GM23338 (cell line): ENCODE measurements around the gene MAP4K3. TPM values are rescaled to one million over a fixed set of nuclear protein-coding genes. Genes with fewer than 3 reads are reported as not detected.

Experiments used
- ATAC-seq: fragments of 200-7000 bp; cut with Tn5 transposase; 3 replicates; pipeline ENCODE4 v1.9.1; 2020
- DNase-seq: peaks from one replicate; pipeline ENCODE4 v3.0.0-alpha.2; 2015; ENCODE audit warnings: low spot score
- H2AFZ ChIP-seq: fragments of 200-600 bp; sonication (generic); 2 replicates; pipeline ENCODE4 v1.8.0; 2016; ENCODE audit warnings: antibody characterized with exemption, mild to moderate bottlenecking, moderate library complexity
- H3F3A ChIP-seq: fragments of 200-600 bp; sonication (generic); replicated peaks from 2 replicates; pipeline ENCODE4 v1.8.0; 2017; ENCODE audit warnings: antibody characterized with exemption, mixed run types, low read depth
- H3K27ac ChIP-seq: fragments of 200-600 bp; sonication (generic); 2 replicates; pipeline ENCODE4 v1.6.1; 2016; ENCODE audit warnings: low read depth
- H3K27me3 ChIP-seq: fragments of 200-600 bp; sonication (generic); 2 replicates; pipeline ENCODE4 v1.8.0; 2016; ENCODE audit warnings: mild to moderate bottlenecking, mixed run types, moderate library complexity; ENCODE audit not compliant: insufficient read depth
- H3K36me3 ChIP-seq: fragments of 200-600 bp; sonication (generic); 2 replicates; pipeline ENCODE4 v1.8.0; 2016; ENCODE audit warnings: mild to moderate bottlenecking; ENCODE audit not compliant: insufficient read depth
- H3K4me1 ChIP-seq: fragments of 200-600 bp; sonication (generic); 2 replicates; pipeline ENCODE4 v1.8.0; 2016; ENCODE audit warnings: mild to moderate bottlenecking, moderate library complexity; ENCODE audit not compliant: insufficient read depth
- H3K4me2 ChIP-seq: fragments of 200-600 bp; sonication (generic); 2 replicates; pipeline ENCODE4 v1.7.1; 2017; ENCODE audit warnings: mixed run types
- H3K4me3 ChIP-seq: fragments of 200-600 bp; sonication (generic); 2 replicates; pipeline ENCODE4 v1.6.1; 2016; ENCODE audit warnings: mixed run types
- H3K79me2 ChIP-seq: fragments of 200-600 bp; sonication (generic); replicated peaks from 2 replicates; pipeline ENCODE4 v1.8.0; 2017; ENCODE audit warnings: mild to moderate bottlenecking; ENCODE audit not compliant: insufficient read depth
- H3K9me2 ChIP-seq: fragments of 200-600 bp; sonication (generic); 2 replicates; pipeline ENCODE4 v1.8.0; 2017; ENCODE audit not compliant: insufficient read depth
- H4K20me1 ChIP-seq: fragments of 200-600 bp; sonication (generic); replicated peaks from 2 replicates; pipeline ENCODE4 v1.8.0; 2017; ENCODE audit warnings: mild to moderate bottlenecking; ENCODE audit not compliant: insufficient read depth
- H3K27ac Mint-ChIP-seq: 2 replicates; pipeline ENCODE4 v1.8.0; 2020; ENCODE audit warnings: inconsistent platforms, mild to moderate bottlenecking, moderate library complexity, mixed read lengths
- H3K27me3 Mint-ChIP-seq: 3 replicates; pipeline ENCODE4 v1.8.0; 2022; ENCODE audit warnings: low read depth, mild to moderate bottlenecking, moderate library complexity, mixed read lengths, inconsistent platforms; ENCODE audit not compliant: insufficient read depth, poor library complexity
- H3K36me3 Mint-ChIP-seq: 3 replicates; pipeline ENCODE4 v1.8.0; 2021; ENCODE audit warnings: low read depth, mild to moderate bottlenecking, inconsistent platforms, moderate library complexity, mixed read lengths
- H3K4me1 Mint-ChIP-seq: 3 replicates; pipeline ENCODE4 v1.8.0; 2020; ENCODE audit warnings: mild to moderate bottlenecking, inconsistent platforms, mixed read lengths
- H3K4me3 Mint-ChIP-seq: 3 replicates; pipeline ENCODE4 v1.8.0; 2021; ENCODE audit warnings: moderate library complexity, mild to moderate bottlenecking, inconsistent platforms, mixed read lengths
- H3K9me3 Mint-ChIP-seq: 3 replicates; pipeline ENCODE4 v1.8.0; 2020; ENCODE audit warnings: moderate library complexity, mild to moderate bottlenecking, inconsistent platforms, mixed read lengths
- CREB1 ChIP-seq: fragments of 250-450 bp; sonication (Bioruptor Pico); IDR thresholded peaks from 2 replicates; pipeline ENCODE4 v1.5.0; 2020; ENCODE audit warnings: low read depth, mild to moderate bottlenecking, moderate library complexity
- CTCF ChIP-seq, 2 experiments: fragments of 200-600 bp in 1 of 2; sonication (generic) in 1 of 2; conservative IDR thresholded peaks; 2 replicates each; pipeline versions ENCODE4 v1.5.1 to v1.6.1; 2016 to 2017; ENCODE audit warnings: antibody characterized with exemption in 2 of 2, low read depth in 2 of 2, mild to moderate bottlenecking in 2 of 2, moderate library complexity in 1 of 2
- ETS1 ChIP-seq: IDR thresholded peaks from 2 replicates; pipeline ENCODE4 v1.6.1; 2016; ENCODE audit warnings: antibody characterized with exemption
- EZH2 ChIP-seq: fragments of 200-600 bp; sonication (generic); IDR thresholded peaks from one replicate; pipeline ENCODE4 v1.8.0; 2017; ENCODE audit warnings: antibody characterized with exemption, mild to moderate bottlenecking, low read depth; ENCODE audit not compliant: unreplicated experiment
- EZH2phosphoT487 ChIP-seq: fragments of 200-600 bp; sonication (generic); IDR thresholded peaks from one replicate; pipeline ENCODE4 v1.8.1; 2018; ENCODE audit warnings: antibody characterized with exemption; ENCODE audit not compliant: unreplicated experiment
- JUNB ChIP-seq: IDR thresholded peaks from one replicate; pipeline ENCODE4 v1.6.1; 2016; ENCODE audit warnings: antibody characterized with exemption; ENCODE audit not compliant: unreplicated experiment
- NANOG ChIP-seq: IDR thresholded peaks from 2 replicates; pipeline ENCODE4 v1.6.1; 2016; ENCODE audit warnings: antibody characterized with exemption, borderline replicate concordance
- POLR2AphosphoS5 ChIP-seq: IDR thresholded peaks from 2 replicates; pipeline ENCODE4 v1.6.1; 2016; ENCODE audit warnings: antibody characterized with exemption, low read depth
- REST ChIP-seq: IDR thresholded peaks from one replicate; pipeline ENCODE4 v1.6.1; 2018; ENCODE audit warnings: antibody characterized with exemption; ENCODE audit not compliant: unreplicated experiment
- STAT1 ChIP-seq: IDR thresholded peaks from one replicate; pipeline ENCODE4 v1.6.1; 2016; ENCODE audit warnings: antibody characterized with exemption; ENCODE audit not compliant: unreplicated experiment
- ZNF331 ChIP-seq: fragments of 250-450 bp; sonication (Bioruptor Pico); IDR thresholded peaks from 2 replicates; pipeline ENCODE4 v1.5.0; 2020; ENCODE audit warnings: low read depth, mild to moderate bottlenecking, moderate library complexity
- polyA plus RNA-seq: library from polyadenylated mRNA; unstranded; fragments of >200 nt; fragmentation: Nextera tagmentation; extraction: Ambion mirVana; gene quantifications from 2 replicates; pipeline ENCODE4 v1.2.1, GENCODE V29; 2016
- total RNA-seq: library from RNA; depleted of rRNA; stranded (reverse); fragments of >200 nt; shearing (Covaris generic); gene quantifications from 2 replicates; pipeline ENCODE4 v1.2.3, GENCODE V29; 2014

The MAP4K3 gene
- total and polyA plus RNA-seq, 2 experiments from 2014 or later, result 33.0 to 90.7 TPM

GRCh38 chr2:39399570-39399969 is 37.5 kb downstream of the MAP4K3 start (continued):
- TF ChIP-seq REST, result no peak
- TF ChIP-seq NANOG, result no peak
- TF ChIP-seq JUNB, result no peak
- TF ChIP-seq EZH2, result no peak
- no peak for TF ChIP-seq STAT1
- TF ChIP-seq ZNF331, result no peak
- TF ChIP-seq CTCF (conservative IDR thresholded peaks at IDR 0.05; ENCODE audit: low read depth in 2 of 2), result no peak

GRCh38 chr2:39395313-39395712 is 41.8 kb downstream of the MAP4K3 start:
- H3K27ac Mint-ChIP-seq, result no peak overlapping the region; the same call in 1 of the 2 replicates
- H3K9me3 Mint-ChIP-seq, result no peaks in the 10 kb centered on the region
- Histone ChIP-seq H3K4me3 (no peak overlapping the region), H2AFZ (no peak overlapping the region), H3K36me3 (no peaks in the 10 kb centered on the region), H3F3A (no peaks in the 10 kb centered on the region), H3K27ac (no peak overlapping the region), H3K79me2 (peaks cover 99% of the 10 kb centered on the region), H4K20me1 (peaks cover 7% of the 10 kb centered on the region; the same call in 1 of the 2 replicates), H3K27me3 (no peaks in the 10 kb centered on the region), H3K9me2 (no peaks in the 10 kb centered on the region), H3K4me2 (no peak overlapping the region), H3K4me1 (peaks cover 24% of the 10 kb centered on the region)
- H3K4me1 Mint-ChIP-seq, result peaks cover 26% of the 10 kb centered on the region
- H3K4me3 Mint-ChIP-seq, result no peak overlapping the region
- DNase-seq, result no peak
- peaks cover 7% of the 10 kb centered on the region; the same call in 2 of the 3 replicates for H3K36me3 Mint-ChIP-seq
- peaks cover 2% of the 10 kb centered on the region for H3K27me3 Mint-ChIP-seq
- ATAC-seq, result no peak
- TF ChIP-seq ZNF331 (no peak), EZH2phosphoT487 (no peak), STAT1 (no peak), CTCF (conservative IDR thresholded peaks at IDR 0.05; ENCODE audit: low read depth in 2 of 2) (no peak), NANOG (no peak), CREB1 (CRISPR knock-in tag) (no peak), ETS1 (no peak), JUNB (no peak), REST (no peak), POLR2AphosphoS5 (no peak)
